Measurements from ENCODE around the gene ACAP2.

ACAP2 gene

GRCh38 chr3:195257454-195258448, 185.1 kb downstream of the ACAP2 start:
- no peak for DNase-seq

GRCh38 chr3:195256639-195257453, 186.0 kb downstream of the ACAP2 start:
- DNase-seq: no peak

GRCh38 chr3:195255571-195256501, 187.0 kb downstream of the ACAP2 start:
- DNase-seq: no peak

- DNase-seq: no peak
Observed at GRCh38 chr3:195255176-195255500, 187.7 kb downstream of the ACAP2 start.

- DNase-seq: no peak
Observed at GRCh38 chr3:195254454-195255175, 188.2 kb downstream of the ACAP2 start.

GRCh38 chr3:195253923-195254432, 188.8 kb downstream of the ACAP2 start:
- DNase-seq: no peak

- DNase-seq: no peak
Observed at GRCh38 chr3:195251336-195252065, 191.3 kb downstream of the ACAP2 start.

GRCh38 chr3:195250473-195251251, 192.2 kb downstream of the ACAP2 start:
- peak; percentile 35 for DNase-seq

GRCh38 chr3:195249858-195250464, 192.9 kb downstream of the ACAP2 start:
- no peak for DNase-seq

- DNase-seq: no peak
Observed at GRCh38 chr3:195249057-195249770, 193.6 kb downstream of the ACAP2 start.

GRCh38 chr3:195248281-195248680, 194.5 kb downstream of the ACAP2 start:
- no peak for DNase-seq

GRCh38 chr3:195247863-195248189, 195.0 kb downstream of the ACAP2 start:
- DNase-seq: no peak

- no peak for DNase-seq
Observed at GRCh38 chr3:195247086-195247862, 195.5 kb downstream of the ACAP2 start.

- DNase-seq: no peak
Observed at GRCh38 chr3:195246581-195246995, 196.2 kb downstream of the ACAP2 start.

- DNase-seq: no peak
Observed at GRCh38 chr3:195245531-195245951, 197.3 kb downstream of the ACAP2 start.

GRCh38 chr3:195241592-195242355, 201.0 kb downstream of the ACAP2 start:
- no peak for DNase-seq

GRCh38 chr3:195240939-195241338, 201.9 kb downstream of the ACAP2 start:
- no peak for DNase-seq
